AG08395 (cell line): Measurements from ENCODE around the gene SPHK2.
"Not testable (repeated sequence)": the region's sequence is repeated elsewhere in the genome, so short reads cannot be mapped to it uniquely, and the experiment has no call there.

ENCODE experiments used
- DNase-seq: peaks from one replicate; pipeline ENCODE4 v3.0.0; 2012; ENCODE audit warnings: mixed read lengths, low spot score

The SPHK2 gene

DNA sequence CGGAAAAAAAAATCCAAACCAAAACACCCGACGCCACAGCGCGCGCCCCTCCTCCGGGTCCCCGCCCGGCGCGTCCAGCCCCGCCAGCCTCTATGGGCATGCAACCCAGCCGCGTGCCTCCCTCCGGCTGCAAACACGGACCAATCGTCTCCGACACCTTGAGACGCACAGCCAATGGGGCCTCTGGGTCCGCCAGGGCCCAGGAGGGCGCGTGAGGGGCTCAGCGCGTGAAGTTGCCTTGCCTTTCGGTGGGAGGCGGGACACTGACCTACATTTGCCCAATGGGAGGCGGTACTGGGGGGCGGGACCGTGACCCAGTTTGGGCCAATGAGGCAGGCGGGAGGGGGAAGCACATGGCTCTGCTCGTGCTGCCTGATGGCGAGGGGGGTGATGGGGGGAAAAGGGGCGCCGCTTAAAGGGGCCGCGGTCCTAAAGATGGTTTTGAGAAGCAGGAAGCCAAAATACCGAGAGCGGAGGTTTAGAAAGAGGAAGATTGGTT, 18.2 kb downstream of the SPHK2 start:
- peak; percentile 97 for DNase-seq

DNA sequence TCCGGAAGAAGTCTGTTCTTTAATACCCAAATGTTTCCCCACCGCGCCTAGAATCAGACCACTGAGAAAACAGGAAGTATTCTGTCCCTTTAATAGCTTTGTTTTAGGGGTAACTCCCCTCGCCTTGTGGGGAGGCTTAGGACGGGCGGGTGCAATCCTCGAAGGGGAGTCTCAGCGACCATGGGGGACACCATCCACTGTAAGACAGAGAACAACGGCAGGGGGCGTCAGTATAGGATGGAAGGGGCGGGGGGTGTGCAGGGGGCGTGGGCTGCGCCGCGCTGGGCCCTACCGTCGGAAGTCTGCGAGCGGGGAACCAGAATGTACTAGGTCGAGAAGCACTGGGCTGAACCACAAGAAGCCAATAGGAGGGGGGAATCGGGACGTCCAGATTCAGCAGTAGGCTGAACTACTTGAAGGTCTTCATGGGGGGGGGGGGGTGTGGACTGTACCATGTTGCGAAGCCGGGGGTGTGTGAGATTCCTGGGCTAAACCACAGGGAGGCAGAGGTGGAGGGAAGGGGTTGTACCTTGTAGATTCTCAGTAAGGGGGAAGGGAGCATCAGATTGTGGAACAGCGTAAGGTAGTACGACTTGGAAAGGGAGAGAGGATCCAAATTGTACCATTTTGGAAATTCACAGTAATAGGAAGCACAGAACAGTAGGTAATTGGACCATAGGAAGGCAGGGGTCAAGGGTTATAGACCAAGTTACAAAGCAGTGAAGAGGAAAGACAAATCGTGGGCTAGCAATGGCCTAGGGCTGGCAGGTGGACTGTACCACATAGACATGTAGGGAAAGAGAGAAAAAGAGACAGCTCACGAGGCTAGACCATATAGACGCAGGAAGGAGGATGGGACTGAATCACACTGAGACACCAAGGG, 18.9 kb downstream of the SPHK2 start:
- DNase-seq: peak; percentile 96

DNA sequence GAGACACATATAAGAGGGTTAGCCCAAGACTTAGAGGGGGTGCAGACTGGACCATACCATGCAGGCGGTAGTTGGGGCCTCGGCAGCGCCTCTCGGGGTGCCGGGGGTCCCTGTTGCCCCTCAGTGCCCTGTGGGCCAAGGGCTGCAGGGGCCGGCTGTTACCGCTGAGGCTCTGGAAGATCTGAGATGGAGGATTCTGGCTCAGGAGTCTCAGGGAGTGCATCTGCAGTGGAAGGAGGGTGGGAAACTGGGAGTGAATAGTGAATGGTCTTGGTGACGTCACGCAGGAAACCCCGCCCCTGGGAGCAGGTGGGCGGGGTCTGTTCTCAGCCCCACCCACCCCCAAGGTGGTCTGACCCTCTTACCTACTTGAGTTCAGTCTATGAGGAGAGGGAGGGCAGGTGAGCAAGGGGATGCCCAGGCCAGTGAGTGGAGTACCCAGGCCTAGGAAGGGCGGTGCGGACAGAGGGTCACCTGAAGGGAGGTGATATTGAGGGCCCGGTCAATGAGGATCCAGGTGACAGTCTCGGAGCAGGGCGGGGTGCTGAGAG, 19.6 kb downstream of the SPHK2 start:
- no peak for DNase-seq

DNA sequence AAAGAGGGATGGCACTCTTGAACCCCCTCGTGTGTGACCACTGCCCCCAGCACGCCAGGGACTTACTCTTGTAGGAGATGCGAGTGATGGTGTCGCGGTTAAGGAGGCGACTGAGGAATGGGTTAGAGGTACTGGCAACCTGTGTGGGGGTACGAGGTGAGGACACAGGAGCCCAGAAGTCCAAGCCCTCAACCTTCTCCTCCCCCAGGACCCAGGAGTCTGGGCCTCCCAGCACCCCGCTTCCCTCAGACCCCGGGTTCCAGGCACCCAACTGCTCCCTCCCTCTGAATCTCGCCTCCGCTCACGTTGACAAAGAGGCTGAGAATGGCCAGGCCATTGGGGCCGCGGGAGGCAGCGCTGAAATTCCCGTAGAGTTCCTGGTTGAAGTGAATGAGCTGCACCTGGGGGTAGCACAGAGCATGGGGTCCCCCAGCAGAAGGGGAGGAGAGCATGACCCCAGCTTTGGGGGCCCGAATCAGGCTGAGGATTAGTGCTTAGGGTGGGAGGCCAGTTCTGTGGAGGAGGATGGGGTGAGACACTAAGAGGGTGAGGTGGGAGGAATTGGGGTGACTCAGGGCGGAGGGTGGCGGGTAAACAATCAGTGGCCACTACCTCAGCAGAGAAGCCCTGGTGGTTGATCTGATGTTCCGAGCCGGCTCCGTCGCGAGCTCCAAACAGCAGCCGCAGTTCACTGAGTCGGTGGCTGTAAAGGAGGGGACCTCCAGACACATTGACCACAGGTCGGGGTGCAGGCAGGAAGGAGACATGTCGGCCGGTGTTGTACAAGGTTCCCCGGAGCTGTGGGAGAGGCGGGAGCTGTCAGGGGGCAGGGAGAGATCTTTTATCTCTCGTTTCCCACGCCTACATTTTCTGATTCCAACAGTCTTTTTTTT, 20.4 kb downstream of the SPHK2 start:
- DNase-seq: no peak

DNA sequence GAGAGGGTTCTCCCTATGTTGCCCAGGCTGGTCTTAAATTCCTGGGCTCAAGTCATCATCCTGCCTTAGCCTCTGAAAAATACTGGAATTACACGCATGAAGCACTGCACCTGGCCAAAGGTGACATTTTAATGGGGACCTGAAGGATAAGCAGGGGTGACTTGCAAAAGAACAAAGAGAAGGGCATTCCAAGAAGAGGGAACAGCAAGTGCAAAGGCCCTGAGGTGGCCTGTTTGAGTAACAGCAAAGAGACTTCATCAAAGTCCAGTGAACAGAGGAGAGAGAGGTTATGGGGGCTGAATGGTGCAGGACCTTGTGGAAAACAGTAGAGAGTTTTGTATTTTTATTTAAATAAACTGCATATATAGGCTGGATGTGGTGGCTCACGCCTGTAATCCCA, 22.5 kb downstream of the SPHK2 start:
- no peak for DNase-seq

DNA sequence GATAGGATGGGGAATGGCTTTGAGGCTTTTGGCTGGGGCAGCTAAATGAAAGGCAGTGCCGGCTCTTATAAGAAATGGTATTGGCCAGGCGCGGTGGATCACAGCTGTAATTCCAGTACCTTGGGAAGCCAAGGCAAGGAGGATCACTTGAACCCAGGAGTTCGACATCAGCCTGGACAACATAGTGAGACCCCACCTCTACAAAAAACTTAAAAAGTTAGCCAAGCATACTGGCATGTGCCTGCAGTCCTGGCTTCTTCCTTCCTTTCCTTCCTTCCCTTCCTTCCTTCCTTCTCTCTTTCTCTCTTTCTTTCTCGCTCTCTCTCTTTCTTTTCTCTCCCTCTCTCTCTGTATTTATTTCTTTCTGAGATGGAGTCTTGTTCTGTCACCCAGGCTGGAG, 23.6 kb downstream of the SPHK2 start:
- no peak for DNase-seq

DNA sequence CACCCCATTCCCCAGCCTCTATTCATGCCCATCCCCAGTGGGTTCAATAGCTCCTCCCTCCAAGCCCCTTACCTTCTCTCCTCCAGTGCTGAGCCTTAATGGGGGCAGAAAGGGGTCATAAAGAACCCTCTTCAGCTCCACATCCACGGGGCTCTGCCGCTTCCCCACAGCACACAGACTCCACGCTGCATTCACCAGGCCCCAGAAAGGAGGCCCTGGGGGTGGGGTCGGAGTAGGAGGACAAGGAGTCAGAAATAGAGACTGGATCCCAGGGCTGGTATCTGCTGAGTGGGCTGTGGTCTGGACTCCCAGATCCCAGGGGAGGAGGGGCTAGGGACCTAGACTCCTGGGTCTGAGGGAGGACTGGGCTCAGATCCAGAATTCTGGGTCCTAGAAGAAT, 25.0 kb downstream of the SPHK2 start:
- DNase-seq: no peak

DNA sequence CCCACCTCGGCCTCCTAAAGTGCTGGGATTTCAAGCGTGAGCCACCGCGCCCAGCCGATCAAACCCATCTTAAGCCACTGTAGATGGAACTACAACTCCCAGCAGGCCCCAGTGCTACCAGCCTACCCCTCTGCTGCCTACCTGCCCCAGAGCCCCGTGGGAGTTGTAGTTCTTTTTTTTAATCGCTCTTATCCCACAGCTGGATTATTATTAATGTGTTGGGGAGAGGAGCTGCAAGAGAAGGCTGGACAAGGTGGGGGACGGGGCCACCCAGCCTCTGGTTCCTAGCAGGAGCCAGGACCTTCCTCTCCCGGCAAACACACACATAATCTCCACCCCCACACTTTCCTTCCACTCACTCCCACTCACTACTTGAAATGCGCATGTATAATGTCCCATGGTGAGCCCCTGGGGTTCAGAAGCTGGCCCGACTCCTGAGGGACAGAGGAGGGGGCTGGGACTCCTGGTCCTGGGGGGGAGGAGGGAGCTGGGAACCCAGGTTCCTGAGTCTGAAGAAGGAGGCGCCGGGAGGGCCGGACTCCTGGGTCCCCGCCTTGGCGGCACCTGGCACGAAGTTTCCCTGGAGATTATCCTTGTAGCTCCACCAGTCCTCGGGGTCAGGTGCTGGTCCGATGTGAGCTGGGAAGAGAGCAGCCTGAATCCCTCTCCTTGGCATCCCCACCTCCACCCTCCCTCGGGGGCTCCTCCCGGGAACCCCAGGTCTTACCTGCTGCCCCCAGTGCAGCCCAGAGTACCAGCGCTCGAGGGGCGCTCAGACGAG, 25.7 kb downstream of the SPHK2 start:
- peak; percentile 63 for DNase-seq

DNA sequence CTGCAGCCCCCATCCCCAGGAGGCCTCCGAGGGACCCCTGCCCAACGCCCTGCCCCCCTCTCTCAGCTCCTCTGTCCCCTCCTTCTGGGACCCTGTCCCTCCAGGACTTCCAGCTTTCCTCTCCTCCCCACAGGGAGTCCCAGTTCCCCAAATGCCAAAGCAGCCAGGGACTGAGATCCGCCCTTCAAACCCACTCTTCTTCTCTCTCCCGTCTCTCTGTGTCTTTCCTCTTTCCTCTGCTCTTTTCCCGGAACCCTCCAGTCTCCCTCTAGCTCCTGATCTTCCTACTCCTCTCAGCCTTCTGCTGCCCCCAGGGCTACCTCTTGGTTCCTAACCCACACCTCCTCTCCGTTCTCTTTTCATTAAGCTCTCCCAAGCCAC, 26.3 kb downstream of the SPHK2 start:
- no peak for DNase-seq

DNA sequence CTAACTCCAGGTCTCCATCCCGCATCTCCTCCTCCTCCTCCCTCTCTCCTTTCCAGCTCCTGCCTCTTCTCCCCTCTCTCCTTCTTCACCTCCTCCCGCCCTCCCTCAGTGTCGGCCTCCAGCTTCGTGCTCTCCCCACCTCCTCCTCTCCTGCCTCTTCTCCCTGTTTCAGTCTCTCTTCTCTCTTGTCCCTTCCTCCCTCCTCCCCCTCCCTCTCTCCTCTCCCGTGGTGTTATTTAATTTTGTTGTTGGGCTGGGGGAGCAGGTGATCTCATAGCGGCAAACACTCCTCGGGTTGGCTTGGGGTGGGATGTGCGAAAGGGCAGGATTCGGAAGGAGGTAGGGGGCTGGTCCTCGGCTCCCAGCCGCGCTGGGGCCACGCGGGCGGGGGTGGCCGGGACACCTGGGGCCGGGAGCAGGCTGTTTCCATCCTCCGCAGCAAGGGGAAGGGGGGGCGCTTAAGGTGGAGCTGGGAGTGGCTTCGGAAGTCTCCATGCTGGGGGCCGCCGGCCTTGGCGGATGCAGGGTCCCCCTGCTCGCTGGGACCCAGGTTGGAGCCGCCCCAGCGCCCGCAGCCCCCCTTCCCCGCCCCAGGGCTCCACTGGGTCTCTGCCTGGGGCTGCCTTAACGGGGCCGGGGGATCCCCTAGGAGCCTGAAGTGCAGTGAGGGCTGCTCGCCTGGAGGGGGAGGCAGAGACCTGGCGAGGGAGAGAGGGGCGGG, 26.9 kb downstream of the SPHK2 start, which contains the start of gene CA11:
Gene CA11, minus strand, starts transcription at position 187 of the 721 bp plus-strand sequence. CDS start 555 bp downstream, outside the sequence.
- peak; percentile 88 for DNase-seq

DNA sequence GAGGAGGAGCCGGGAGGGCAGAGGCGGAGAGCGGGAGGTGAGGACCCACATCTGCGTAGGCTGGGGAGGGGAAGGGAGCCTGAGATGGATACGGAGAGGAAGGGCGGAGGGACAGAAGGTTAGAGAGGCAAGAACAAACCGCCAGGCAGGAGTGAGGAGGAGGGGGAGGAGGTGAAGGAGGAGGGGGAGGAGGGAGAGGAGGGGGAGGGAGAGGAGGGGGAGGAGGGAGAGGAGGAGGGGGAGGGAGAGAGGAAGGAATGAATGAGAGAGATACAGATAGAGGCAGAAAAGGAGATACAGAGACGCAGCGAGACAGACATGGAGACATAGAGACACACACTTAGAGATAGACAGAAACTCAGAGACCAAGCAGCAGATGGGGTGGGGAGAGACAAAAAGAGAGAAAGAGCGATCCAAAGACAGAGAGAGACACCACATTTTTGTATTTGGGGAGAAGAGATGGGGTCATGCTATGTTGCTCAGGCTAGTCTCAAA, 27.5 kb downstream of the SPHK2 start:
- DNase-seq: no peak

DNA sequence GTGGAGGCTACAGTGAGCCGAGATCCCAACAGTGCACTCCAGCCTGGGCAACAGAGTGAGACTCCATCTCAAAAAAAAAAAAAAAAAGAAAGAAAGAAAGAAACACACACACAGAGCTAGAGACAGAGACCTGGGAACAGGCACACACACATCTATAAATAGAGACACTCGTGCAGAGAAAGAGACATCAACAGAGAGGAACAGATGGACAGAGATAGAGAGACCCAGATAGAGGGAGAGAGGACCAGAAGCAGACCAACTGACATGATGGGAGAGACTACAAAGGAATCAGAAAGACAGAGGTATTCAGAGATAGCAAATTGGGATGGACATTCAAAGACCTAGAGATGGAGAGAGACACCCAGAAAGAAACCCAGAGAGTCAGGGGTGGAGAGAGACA, 28.8 kb downstream of the SPHK2 start:
- DNase-seq: no peak

DNA sequence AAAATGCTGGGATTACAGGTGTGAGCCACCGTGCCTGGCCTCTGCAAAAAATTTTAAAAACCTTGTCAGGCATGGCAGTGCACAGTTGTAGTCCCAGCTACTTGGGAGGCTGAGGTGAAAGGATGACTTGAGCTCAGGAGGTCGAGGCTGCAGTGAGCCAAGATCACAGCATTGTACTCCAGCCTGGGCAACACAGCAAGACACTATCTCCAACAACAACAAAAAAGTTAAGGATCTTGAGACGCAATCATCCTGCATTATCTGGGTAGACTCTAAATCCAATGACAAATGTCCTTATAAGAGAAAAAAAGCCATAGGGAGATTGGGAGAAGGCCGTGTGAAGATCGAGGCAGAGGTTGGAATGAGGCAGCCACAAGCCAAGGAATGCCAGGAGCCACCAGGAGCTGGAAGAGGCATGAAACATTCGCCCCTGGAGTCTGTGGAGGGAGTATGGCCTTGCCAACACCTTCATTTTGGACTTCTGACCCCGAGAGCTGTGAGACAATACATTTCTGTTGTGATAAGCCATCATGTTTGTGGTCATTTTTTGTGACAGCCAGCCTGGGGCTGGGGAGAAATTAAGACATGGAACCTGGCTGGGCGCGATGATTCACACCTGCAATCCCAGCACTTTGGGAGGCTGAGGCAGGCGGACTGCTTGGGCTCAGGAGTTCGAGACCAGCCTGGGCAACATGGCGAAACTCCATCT, 31.8 kb downstream of the SPHK2 start:
- no peak for DNase-seq

DNA sequence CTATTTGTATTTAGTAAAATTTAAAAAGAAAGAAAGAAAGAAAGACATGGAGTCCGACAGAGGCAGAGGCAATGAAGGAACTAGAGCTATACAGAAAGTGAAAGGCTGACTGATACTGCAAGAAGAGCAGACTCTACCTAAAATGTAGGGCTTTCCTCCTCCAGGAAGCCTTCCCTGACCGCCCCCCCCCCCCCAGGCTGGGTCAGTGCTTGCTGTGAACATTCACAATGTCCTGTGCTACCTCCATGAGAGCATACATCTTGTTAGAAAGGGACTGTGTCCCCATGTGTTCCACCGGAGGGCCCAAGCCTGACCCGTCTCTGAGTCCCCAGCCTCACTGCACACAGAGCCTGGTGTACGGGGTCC, 32.4 kb downstream of the SPHK2 start:
- no peak for DNase-seq

DNA sequence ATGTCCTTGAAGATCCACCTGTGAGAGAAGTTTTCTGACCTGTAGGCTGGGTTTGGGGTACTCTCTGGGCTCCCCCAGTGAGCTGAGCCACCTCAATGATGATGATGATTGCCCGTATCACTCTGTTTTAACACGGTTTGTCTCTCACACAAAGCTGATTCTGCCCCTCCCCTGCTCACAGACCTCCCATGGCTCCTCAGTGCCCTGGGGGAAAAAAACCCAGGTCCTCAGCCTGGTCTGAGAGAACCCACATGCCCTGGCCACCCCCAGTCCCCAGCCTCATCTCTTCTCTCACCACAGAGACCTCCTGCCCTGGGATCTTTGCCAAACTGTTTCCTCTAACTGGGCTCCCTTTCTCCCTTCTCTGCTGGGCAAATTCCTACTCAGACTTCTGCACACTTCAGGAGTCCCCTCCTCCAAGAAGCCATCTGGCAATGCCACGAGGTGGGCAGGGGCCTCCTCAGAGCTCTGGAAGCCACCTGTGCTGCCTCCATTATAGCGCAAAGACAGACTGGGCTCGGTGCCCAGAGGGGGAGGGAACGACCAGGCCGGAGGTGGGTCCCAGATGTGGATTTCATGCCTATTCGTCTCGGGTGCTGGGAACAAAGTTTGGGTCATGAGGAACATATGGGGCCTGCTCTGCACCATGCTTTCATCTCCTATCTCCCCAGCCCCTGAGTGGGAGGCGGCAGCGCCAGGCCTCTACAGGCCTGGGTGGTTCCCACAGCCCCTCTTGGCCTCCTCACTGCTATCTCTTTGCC, 35.2 kb downstream of the SPHK2 start:
- no peak for DNase-seq

DNA sequence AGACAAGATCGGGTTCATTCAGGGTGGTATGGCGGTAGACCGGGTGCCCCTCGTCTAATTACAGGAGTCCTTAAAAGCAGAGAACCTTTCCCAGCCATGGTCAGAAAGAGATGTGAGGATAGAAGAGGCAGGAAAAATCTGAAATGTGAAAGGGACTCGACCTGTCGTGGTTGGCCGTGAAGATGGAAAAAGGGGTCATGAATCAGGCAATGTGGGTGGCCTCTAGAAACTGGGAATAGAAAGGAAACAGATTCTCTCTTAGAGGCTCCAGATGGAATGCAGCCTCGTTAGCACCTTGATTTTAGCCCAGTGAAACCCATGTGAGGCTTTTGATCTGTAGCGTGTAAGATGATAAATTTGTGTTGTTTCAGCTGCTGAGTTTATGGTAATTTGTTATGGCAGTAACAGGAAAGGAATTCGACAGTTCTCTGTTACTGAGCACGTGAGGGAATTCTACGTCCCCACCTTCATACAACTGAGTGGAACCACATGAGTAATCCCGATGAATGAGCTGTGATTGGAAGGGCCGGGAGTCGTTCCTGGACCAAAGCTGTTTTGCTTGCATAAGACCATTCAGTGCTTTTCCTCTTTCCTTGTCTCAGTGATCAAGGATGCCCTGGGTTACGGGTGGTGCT, 37.7 kb downstream of the SPHK2 start:
- peak; percentile 93 for DNase-seq

DNA sequence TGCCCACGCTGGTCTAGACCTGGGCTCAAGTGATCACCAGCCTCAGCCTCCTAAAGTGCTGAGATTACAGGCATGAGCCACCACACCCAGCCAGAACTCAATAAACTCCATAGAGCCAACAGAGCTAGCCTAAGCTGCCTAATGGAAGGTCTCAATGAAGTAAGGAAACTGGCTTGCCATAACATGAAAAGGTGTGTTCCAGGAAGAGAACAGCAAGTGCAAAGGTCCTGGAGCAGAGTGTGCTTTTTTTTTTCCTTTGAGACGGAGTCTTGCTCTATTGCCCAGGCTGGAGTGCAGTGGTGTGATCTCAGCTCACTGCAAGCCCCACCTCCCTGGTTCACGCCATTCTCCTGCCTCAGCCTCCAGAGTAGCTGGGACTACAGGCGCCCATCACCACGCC, 38.5 kb downstream of the SPHK2 start:
- DNase-seq: not testable (repeated sequence)

DNA sequence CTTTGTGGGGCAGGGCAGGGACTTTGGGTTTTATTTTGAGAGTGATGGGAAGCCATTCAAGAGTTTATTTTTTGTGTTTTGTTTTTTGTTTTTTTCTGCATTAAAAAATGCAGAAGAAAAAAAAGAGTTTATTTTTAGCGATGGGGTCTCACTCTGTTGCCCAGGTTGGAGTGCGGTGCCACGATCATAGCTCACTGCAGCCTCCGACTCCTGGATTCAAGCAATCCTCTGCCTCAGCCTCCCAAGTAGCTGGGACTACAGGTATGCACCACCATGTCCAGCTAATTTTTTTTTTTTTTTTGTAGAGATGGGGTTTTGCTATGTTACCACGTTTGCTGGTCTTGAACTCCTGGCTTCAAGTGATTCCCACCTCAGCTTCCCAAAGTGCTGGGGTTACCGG, 39.2 kb downstream of the SPHK2 start:
- DNase-seq: no peak

DNA sequence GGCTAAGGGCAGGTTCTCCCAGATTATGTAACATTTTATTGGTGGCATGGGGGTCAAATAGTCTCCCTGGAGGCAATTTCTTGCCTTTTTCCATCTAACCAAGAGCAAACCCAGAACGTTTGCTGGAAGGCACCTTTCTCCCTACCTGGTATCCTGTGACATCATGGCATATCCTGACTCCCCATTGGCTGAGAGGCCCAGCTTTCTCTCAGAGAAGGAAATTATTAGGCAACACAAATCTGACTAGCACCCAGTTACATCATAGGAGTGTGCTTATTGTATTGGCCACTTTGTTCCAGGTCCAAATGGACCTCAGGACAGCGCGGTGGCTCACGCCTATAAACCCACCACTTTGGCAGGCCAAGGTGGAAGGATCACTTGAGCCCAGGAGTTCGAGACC, 40.5 kb downstream of the SPHK2 start:
- DNase-seq: no peak
